Stimulated activated CD4-positive, alpha-beta T cell treated with anti-CD3 and anti-CD28 coated beads, TNF-alpha, amount 100 ng/mL, for 1 hour (primary cell): ENCODE measurements around the gene PRKAR1B.
A peak's percentile ranks its signal among the peaks of the same experiment; 100 is the strongest.

Experiments
- DNase-seq, 3 donors: peaks; one replicate each; pipeline ENCODE4 v3.0.0-alpha.2; 2020; ENCODE audit warnings: low read depth in 3 of 3, low spot score in 1 of 3

The PRKAR1B gene

DNA sequence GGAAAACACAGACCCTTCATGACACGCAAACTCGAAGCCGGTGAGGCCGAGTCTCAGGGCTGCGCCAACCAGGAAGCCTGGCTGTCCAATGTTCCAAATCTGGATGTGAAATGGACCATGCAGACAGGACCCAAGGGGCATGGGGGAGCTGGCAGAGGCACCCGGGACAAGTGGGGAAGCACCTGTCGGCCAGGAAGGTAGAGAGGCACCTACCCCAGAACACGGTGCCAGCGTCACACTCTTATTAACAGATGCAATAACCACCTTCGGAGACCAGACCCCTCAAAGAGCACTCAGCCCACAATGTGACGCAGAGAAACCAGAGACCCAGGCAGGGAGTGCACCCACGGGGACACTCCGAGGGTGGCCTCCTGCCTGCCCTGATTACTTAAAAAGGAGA lies 119.1 kb downstream of the PRKAR1B start:
- no peak for DNase-seq

DNA sequence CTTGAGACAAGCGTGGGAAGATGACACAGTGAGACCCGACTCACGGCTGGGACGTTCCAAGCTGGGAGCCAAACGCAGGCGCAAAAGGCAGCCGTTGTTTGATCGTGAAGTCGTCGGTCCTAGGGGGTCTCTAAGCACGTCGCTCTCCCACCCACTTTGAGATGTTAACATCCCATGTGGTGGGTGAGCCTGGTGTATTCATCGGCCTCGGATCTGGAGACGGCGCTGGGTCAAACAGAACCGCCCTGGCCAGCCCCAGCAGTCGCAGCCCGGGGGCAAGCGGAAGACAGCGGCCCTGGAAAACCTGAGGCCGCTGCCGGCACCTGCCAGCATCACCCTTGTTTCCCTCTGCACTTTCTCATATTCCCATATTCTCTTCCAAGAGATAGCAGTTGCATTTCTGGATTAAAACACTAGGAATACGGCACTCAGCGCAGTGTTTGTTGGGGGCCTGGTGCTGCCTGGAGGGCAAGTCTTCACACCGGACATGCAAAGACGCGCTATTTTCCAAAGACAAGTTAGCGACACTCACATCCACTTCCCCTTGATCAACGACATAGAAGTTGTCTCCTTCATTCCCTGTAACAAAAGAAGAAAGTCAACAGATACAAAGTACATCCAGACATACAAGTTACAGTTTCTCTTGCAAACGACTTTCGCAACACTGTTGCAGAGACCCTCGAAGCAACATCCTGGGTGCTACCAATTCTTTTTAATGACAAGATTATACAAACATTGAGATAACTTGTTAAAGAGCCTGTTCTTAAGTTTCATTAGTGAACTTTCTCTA lies 121.2 kb downstream of the PRKAR1B start:
- no peak for DNase-seq

DNA sequence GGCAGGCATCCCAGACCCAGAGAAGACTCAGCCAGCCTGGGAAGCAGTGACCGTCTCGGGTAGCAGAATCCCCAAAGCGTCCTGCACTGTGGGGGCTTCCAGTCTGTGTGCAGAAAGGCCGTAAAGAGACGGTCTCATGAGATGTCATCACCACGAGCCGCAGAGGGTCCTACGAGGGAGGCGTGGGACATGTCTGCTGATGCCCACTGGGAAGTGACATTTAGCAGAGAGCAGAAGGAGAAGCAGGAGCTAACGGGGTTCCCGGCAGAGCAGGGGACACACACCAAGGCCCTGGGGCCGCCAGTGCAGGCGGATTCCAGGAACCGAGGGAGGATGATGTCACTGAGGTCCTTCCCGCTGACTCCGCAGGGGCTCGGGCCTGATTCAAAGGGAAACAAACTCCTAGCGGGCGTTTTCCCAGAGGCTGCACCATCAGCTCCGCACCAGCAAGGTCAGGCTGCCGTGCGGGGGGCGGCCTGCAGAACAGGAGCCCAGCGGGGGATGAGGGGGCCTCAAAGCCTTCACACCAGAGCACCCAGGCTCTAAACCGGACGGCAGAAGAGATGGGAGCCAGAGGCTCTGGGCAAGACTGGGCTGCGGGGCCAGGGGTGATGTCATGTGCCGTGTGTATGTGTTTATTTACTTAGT lies 122.1 kb downstream of the PRKAR1B start:
- DNase-seq: no peak

DNA sequence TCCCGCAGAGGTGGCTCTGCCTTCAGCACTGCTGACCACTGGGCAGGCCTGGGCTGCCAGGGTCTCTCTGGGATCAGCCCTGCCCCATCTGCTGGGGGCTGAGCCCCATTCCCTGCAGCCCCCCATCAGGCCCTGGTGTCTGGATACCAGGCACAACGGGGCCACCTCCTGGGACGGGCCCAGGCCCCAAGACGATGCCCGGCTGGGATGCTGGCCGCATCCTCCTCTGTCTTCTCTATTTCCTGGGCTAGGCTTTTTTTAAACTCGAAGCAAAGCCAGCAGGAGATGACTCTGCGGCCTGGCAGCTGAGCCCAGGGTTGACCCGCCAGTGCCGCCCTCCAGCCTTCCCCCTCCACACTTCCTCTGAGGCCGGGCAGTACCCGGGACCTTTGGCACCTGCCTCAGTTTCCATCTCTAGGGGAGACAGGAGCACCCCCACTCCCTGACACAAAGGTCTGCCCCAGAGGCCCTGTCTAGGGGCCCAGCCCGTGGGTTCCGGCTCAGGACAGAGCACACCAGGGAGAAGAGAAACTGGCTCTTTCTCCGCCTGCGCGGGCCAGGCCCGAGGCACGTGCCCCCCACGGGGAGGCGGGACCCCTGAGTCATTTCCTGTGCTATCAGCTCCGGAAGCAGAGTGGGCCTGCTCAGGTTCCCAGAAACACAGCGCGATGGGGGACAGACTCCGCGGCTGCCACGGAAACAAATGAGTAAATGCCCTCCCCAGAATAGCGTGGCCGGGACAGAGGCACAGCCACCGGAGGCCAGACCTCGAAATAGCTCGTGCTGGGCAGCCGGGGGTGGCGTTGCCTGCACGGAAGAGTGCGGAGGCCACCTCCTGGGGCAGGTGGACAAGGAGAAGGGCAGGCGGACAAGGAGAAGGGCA lies 122.8 kb downstream of the PRKAR1B start:
- peak; percentile 88 to 90 (median 88) for DNase-seq

DNA sequence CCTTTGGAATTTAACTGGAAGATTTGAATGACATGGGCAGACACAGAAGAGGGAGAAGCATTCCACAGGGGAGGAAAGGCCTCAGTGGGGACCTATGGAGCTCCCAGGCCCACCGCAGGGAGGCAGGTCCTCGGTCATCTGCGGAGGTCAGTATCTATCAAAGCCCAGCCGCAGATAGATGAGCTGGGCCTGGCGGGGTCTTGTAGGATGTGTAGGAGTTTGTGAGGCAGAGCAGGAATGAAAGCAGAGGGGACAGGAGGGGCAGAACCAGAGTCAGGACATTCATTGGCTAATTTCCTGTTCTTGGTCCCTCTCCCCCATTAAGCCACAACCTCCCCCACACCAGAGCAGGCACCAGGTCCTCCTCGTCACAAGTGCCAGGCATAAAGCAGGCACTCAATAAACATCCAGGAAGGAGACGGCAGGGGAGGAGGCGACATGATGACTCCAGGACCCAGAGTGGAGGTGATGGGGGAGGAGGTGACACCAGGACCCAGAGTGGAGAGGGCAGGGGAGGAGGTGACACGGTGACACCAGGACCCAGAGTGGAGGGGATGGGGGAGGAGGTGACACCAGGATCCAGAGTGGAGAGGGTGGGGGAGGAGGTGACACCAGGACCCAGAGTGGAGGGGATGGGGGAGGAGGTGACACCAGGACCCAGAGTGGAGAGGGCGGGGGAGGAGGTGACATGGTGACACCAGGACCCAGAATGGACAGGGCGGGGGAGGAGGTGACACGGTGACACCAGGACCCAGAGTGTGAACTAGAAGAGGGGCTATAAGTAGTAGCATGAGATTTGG lies 123.7 kb downstream of the PRKAR1B start:
- no peak for DNase-seq

DNA sequence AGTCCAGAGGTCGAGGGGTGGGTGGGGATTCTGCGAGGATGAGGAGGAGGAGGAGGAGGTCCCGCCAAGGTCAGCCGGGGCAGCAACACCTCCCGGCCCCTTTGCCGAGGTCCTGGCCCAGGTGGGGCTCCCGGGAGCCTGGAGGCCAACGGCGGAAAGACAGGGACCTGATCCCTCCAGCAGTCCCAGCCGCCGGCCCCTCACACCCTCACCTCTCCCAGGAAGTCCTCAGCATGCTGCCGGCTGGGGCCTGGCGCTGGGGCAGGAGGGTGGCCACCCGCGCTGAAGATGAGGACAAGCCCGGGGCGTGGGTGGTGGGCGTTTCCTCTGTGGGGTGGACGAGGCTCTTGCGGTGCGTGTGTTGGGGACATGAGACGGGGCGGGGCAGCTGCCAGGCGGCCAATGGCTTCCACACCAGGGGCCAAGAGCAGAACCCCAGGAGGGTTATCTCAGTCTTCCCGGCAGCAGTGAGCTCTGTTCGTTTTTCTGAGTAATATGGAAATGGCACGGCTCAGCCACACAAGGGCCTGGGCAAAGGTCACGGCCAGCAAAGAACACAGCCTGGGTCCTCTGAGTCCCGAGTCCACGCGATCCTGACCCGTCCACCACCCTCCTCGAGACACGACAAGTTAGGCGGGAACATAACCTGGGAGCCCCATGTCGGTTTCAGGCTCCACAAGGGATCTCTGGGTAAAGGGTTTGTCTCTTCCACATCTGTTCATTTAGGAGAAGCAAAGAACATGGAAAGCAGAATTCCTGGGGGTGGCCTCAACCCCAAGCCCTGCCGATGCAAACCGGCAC lies 124.5 kb downstream of the PRKAR1B start:
- DNase-seq: peak in 1 of 3 donors; percentile 43

DNA sequence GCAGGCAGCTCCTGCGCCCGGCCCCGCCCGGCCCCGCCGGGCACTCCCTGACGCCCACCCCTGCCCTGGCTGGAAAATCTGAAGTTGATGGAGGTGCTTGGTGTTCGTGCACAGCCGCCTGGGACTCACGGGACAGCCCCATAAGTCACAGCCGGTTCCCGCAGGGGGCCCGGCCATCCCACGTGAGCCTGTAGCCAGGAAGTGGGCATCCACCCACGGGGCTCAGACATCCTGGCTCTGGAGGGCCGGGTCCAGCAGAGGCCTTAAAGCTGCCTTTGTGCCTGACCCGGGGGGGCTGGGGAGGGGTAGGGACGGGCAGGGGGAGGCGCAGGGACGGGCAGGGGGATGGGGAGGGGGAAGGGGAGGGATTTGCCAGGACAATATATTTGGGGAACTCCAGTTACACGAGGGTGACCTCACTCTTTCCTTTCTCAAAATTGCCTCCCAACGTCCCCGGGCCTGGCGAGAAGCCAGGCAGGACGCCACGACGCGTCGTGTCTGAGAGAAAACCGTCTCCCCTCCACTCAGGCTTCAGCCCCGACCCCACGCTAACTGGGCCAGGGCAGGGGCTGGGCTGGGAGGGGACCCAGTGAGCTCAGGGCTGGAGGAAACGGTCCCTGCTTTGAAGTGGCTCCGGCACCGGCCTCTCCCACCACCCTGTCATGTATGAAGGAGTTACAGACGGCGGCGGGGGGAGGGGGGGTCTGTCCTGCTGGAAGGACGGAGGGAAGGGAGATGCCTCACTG lies 125.3 kb downstream of the PRKAR1B start:
- DNase-seq: peak; percentile 64 to 80 (median 70)

DNA sequence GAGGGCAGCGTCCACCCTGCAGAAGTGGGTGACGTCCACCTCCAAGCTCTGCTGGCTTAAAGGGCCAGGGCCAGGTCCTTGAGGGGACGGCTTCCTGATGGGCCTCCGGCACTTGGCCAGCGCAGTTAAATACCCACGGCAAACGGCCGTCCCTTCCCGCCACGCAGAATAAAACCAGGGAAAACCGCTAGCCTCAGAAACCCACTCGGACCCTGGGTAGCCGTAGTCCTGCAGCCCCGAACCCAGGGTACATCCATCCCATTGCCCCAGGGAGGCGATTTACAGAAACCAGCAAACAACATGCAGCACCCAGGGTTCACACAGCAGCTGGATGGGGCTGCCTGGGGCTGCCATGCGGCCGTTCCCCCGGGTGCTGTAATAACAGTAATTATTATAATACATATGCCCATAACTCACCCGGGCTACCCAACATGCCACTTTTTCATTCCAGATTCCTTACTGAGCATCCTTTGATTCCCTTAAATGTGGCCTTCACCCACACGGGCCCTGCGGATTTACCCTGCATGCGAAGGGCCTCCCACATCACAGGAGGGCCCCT lies 126.0 kb downstream of the PRKAR1B start:
- no peak for DNase-seq

DNA sequence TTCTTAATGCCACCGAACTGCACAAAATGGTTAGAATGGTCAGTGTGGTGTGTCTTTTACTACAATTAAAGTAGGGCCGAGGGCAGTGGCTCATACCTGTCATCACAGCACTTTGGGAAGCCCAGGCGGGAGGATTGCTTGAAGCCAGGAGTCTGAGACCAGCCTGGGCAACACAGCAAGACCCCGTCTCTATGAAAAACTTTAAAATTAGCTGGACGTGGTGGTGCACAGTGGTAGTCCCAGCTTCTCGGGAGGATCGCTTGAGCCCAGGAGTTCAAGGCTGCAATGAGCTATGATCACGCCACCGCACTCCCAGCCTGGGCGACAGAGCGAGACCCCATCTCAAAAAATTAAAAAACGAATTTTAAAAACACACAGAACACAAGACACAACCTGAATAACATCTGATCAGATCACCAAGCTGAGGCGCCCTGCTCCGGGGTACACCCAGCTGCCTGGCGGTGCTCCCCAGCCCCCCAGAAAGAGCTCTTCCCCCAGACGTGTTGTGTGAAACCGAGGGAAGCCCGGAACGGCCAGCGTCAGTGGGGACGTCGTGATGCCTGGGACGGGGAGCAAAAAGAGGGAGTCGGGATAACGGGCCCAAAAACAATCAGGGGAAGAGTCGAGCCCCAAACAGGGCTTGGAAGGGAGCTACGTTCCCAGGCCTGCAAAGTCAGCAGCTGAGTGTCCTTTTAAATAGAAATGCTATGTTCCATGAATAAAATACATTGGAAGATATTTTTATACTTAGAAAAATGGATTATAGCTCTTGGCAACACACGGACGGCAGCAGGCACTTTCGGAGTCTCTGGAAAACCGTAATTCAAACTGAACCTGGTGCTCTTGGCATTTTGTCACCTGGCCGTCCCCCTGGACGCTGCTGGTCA lies 126.7 kb downstream of the PRKAR1B start:
- no peak for DNase-seq

DNA sequence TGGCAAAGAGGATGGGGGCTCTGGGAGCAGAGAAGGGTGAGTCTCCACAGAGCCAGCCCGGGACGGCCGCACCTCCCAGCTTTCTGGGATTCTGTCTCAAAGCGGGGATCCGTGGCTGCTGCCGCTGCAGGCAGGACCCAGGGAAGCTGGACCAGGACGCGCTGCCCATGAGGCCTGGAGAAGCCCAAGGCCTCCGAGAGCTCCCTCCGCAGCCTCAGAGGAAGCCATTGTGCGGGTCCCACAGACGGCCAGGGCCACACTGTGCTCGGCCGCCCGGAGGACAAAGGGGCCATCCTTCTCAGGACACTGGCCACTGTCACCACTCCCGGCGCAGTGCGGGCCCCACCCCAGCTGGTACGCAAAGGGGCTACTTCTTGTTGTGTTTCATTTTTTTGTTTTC lies 128.2 kb downstream of the PRKAR1B start:
- no peak for DNase-seq

DNA sequence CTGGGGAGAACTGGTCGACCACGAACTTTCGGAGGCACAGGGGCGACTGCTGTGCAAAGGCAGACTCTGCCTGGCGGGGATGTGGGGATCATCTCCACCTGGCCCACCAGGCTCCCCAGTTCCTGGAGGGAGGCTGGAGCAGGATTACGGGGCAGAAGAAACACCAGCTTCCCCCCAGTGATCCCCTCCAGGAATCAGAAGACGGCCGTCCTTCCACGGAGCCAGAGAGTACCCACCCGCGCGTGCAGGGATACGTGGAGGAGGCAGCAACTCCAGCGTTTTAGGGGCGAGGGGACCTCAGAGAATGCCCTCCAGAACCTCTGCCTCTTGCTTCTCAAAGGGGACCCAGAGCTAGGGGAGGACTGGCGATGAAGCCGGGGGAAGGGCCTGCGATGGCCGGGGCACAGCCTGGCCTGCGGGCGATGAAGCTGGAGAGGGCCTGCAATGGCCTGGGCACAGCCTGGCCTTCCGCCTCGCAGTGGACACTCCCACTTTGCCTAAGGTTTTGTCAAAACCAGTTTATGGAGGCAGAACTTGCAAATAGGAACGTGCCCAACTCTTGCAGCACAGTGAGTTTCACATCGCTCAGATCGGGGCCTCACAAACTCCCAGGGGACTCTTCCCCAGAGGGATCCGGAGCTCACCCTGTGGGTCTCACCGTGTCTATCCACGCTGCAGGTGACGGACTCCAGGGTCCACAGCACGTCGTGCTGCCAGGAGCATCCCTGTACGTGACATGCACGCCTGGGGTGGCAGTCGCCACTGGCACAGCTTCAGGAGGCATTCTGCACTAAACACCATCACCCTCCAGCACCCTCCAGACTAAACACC lies 129.5 kb downstream of the PRKAR1B start:
- no peak for DNase-seq

DNA sequence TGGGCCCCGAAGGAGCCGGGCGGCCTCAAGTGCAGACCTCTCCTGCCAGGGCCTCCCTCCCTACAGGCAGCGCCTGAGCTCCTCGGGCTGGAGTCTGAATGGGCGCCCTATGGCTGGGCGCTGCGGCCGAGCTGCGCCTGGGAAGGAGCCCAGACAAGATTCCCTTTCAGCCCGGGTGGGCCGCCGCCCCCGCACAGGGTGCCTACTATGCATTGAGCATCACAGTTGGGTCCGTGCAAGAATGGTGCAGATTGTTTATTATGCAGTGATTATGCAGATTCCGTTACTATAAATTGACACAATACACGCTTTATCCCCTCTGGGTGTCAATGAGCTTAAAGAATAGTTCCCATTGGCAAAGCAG lies 130.3 kb downstream of the PRKAR1B start:
- no peak for DNase-seq

DNA sequence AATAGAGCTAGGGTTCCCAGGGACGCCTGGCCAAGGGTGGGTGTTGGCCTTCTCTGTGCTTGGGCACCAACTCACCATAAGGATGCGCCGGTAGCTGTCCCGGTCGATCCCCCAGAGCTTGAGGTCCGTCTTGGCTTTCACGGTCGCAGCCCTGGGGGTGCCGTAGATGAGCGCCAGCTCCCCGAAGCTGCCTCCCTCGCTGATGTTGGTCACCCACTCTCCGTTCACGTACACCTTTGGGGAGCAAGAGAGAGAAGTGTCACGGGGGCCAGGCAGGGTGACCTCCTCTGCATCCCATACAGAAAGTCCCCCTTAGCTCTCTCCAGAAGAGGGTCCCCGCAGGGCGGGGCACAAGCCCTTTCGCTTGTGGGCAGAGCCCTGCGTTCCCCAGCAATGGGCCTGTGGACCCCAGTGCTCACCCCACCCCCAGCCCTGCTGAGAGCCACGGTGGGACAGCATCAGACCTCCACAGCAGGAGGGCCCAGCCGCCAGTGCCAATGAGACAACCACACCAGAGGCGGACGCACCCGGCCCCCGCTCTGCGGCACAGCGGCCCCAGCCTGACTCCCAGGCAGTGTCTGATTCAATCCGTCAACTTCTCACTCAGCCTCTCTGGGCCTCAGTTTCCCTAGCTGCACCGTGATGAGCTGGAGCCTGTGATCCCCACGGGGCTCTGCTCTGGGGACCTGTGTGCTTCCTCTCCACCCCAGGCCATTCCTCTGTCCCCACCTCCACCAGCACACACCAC lies 130.8 kb downstream of the PRKAR1B start:
- no peak for DNase-seq

DNA sequence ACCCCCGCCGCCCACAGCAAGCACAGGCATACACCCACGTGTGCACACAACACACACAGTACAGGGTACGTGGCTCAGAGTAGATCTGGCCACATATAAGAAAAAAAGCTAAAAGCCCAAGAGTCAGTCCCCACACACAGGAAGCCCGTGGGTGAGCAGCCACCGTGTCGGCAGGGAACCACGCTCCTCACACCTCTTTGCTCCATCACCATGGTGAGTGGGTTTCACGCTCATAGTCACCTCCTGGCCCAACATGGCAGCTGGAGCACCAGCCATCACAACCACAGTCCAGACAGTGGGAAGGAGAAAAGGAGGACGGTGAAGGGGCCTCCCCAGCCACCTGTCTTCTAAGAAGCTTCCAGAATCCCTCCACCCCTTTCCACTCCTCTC lies 131.5 kb downstream of the PRKAR1B start:
- no peak for DNase-seq

DNA sequence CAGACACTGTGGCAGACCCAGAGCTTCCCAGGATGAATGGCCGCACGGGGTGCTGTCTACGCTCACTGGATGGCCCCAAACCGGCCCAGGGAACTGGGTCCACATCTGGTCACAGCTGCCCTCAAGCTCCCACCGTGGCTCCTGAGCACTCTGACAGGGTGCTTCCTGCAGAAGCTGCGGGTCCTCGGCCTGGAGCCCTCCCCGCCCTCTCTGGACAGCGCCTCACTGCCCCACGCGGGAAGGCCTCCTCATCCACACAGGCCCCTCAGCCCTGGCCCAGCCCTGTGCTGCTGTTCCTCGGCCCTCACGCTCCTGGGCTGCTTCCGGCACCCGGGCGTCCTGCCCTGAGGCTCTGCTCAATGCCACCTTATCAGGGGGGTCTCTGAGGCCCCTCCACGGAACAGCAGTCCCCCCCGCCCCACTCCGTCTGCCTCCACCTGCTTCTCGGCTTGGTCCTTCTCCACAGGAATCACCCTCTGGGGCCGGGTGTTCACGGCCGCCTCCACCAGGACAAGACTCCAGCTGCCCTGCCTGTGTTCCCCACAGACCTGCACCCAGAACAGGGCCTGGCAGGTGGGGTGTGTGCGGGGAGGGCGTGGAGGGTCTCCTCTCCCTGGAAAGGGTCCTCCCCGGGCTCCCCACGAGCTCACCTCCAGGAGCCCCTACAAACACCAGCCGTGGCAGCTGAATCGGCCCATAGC lies 132.0 kb downstream of the PRKAR1B start:
- DNase-seq: no peak
